Measurements from ENCODE around the gene RXFP2.

DNA sequence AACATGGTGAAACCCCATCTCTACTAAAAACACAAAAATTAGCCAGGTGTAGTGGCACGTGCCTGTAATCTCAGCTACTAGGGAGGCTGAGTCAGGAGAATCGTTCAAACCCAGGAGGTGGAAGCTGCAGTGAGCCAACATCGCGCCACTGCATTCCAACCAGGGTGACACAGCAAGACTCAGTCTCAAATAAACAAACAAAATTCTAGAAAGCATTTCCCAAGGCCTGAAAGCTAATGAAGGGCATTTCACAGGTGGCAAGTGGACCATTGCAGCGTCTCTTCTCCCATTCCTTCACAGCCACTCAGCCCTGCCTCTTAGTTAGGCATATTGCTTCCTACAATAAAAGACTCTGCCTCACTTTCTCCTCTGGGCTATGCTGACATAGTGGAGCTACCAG, 13.5 kb upstream of the RXFP2 start:
- TF ChIP-seq CTCF (IDR thresholded peaks at IDR 0.05; ENCODE audit: borderline replicate concordance, extremely low read depth, low read length, poor library complexity, severe bottlenecking) (no peak), EZH2 (IDR thresholded peaks at IDR 0.05; ENCODE audit: borderline replicate concordance, low read depth, low read length, severe bottlenecking) (no peak)

Data from DND-41 (cell line).